HL-60/S4 (cell line): ENCODE results near the gene PUS7.
"Not testable (repeated sequence)": the region's sequence is repeated elsewhere in the genome, so short reads cannot be mapped to it uniquely, and the experiment has no call there.

Experiments
- in situ Hi-C: fragments of 300-500 bp; cut with MboI; formaldehyde crosslinking; loops from 2 replicates; pipeline ENCODE4 v1.14.3; 2022; ENCODE audit warnings: low sequenced_read_pairs

The PUS7 gene

GRCh38 chr7:105521717-105522463 is at the start of gene PUS7:
TSS of gene PUS7 (minus strand) at chr7:105522271. CDS start at chr7:105508512, 13,759 bp downstream.
- in situ Hi-C loops, result no loop called here

GRCh38 chr7:105567821-105568220 is 45.8 kb upstream of the PUS7 start:
- in situ Hi-C loops, result no loop called here

- in situ Hi-C loops, result no loop called here
These were observed 45.0 kb upstream of the PUS7 start for GRCh38 chr7:105567024-105567423.

- in situ Hi-C loops, result no loop called here
These were observed 43.1 kb upstream of the PUS7 start for GRCh38 chr7:105565190-105565589.

GRCh38 chr7:105559926-105560325 is 37.9 kb upstream of the PUS7 start:
- in situ Hi-C loops, result no loop called here

- in situ Hi-C loops, result no loop called here
These were observed 16.3 kb upstream of the PUS7 start for GRCh38 chr7:105538339-105538738.

GRCh38 chr7:105532709-105533460 is 10.8 kb upstream of the PUS7 start:
- in situ Hi-C loops, result no loop called here

- in situ Hi-C loops, result no loop called here
These were observed 10.0 kb upstream of the PUS7 start, which contains the start of gene RINT1 for GRCh38 chr7:105531792-105532671. TSS of gene RINT1 (plus strand) at chr7:105532201. CDS start at chr7:105532316, 115 bp downstream.

GRCh38 chr7:105530546-105530945 is 8.5 kb upstream of the PUS7 start:
- in situ Hi-C loops, result no loop called here

- in situ Hi-C loops, result no loop called here
These were observed 8.1 kb upstream of the PUS7 start for GRCh38 chr7:105530126-105530525.

GRCh38 chr7:105527737-105528136 is 5.7 kb upstream of the PUS7 start:
- in situ Hi-C loops, result not testable (repeated sequence)

GRCh38 chr7:105524840-105525239 is 2.8 kb upstream of the PUS7 start:
- in situ Hi-C loops, result no loop called here

GRCh38 chr7:105524423-105524822 is 2.4 kb upstream of the PUS7 start:
- in situ Hi-C loops, result not testable (repeated sequence)

- in situ Hi-C loops, result no loop called here
These were observed 899 bp downstream of the PUS7 start for GRCh38 chr7:105521027-105521716.

- in situ Hi-C loops, result not testable (repeated sequence)
These were observed 1.5 kb downstream of the PUS7 start for GRCh38 chr7:105520620-105521019.

- in situ Hi-C loops, result no loop called here
These were observed 2.7 kb downstream of the PUS7 start for GRCh38 chr7:105519353-105519752.

GRCh38 chr7:105515610-105516009 is 6.5 kb downstream of the PUS7 start:
- in situ Hi-C loops, result not testable (repeated sequence)

- in situ Hi-C loops, result no loop called here
These were observed 9.0 kb downstream of the PUS7 start for GRCh38 chr7:105512926-105513526.

- in situ Hi-C loops, result no loop called here
These were observed 9.7 kb downstream of the PUS7 start for GRCh38 chr7:105512415-105512814.

GRCh38 chr7:105502173-105502572 is 19.9 kb downstream of the PUS7 start:
- in situ Hi-C loops, result no loop called here
